NCI-H2081 treated with DMSO at 0.1 percent for 48 hours (cell line): ENCODE data around the gene KIAA1671.
"Not testable (repeated sequence)": the region's sequence is repeated elsewhere in the genome, so short reads cannot be mapped to it uniquely, and the experiment has no call there.

Experiments
- DNase-seq: peaks from one replicate; lab custom pipeline; 2025; lab: John Stamatoyannopoulos, UW

Gene KIAA1671

GRCh38 chr22:25235547-25236290, 283.2 kb downstream of the KIAA1671 start:
- no peak for DNase-seq

- no peak for DNase-seq
Measured at GRCh38 chr22:25236417-25236816, 283.9 kb downstream of the KIAA1671 start.

- no peak for DNase-seq
Measured at GRCh38 chr22:25237503-25237902, 285.0 kb downstream of the KIAA1671 start.

- DNase-seq: not testable (repeated sequence)
Measured at GRCh38 chr22:25238058-25238457, 285.5 kb downstream of the KIAA1671 start.
